LNCaP clone FGC (cell line): ENCODE measurements around the gene TNS3.

ENCODE experiments used
- DNase-seq: peaks from one replicate; pipeline ENCODE4 v3.0.0-alpha.2; 2011; ENCODE audit warnings: low read depth
- H3K4me3 ChIP-seq: 2 replicates; pipeline ENCODE4 v1.5.1; 2011; ENCODE audit warnings: mild to moderate bottlenecking, low read depth, low read length, control low read depth
- CTCF ChIP-seq: IDR thresholded peaks from 2 replicates; pipeline ENCODE4 v1.5.1; 2012; ENCODE audit warnings: mild to moderate bottlenecking; ENCODE audit not compliant: control insufficient read depth, insufficient read depth; ENCODE audit errors: extremely low read depth

Gene TNS3

GRCh38 chr7:47493976-47494911, 87.7 kb downstream of the TNS3 start:
- TF ChIP-seq CTCF: no peak
- no peak for DNase-seq

GRCh38 chr7:47492716-47493325, 89.1 kb downstream of the TNS3 start:
- H3K4me3 ChIP-seq: no peak overlapping the region
- TF ChIP-seq CTCF: no peak
- DNase-seq: no peak

More at GRCh38 chr7:47493976-47494911, 87.7 kb downstream of the TNS3 start:
- no peak overlapping the region for H3K4me3 ChIP-seq

- DNase-seq: no peak
- TF ChIP-seq CTCF: no peak
- no peak overlapping the region for H3K4me3 ChIP-seq
These were observed 91.2 kb downstream of the TNS3 start for GRCh38 chr7:47490501-47491265.

- no peak overlapping the region for H3K4me3 ChIP-seq
- no peak for TF ChIP-seq CTCF
- no peak for DNase-seq
These were observed 92.3 kb downstream of the TNS3 start for GRCh38 chr7:47489624-47490023.

- no peak overlapping the region for H3K4me3 ChIP-seq
- DNase-seq: no peak
- no peak for TF ChIP-seq CTCF
These were observed 93.0 kb downstream of the TNS3 start for GRCh38 chr7:47488969-47489342.

- no peak overlapping the region for H3K4me3 ChIP-seq
- TF ChIP-seq CTCF: no peak
- DNase-seq: no peak
These were observed 93.5 kb downstream of the TNS3 start for GRCh38 chr7:47488201-47488968.
